Lower lobe of right lung (tissue), 2 donors: Measurements from ENCODE around the gene SLC4A7. TPM values are rescaled to one million over a fixed set of nuclear protein-coding genes. Genes with fewer than 3 reads are reported as not detected.

Experiments
- ATAC-seq, 2 donors: fragments of 200-7000 bp; cut with Tn5 transposase; one replicate each; pipeline ENCODE4 v1.9.1; 2020 to 2022; ENCODE audit warnings: mild to moderate bottlenecking in 2 of 2, moderate library complexity in 2 of 2
- DNase-seq: peaks from one replicate; pipeline ENCODE4 v3.0.0-alpha.2; 2020
- H3K27ac ChIP-seq: fragments of 200-600 bp; one replicate; pipeline ENCODE4 v1.8.0; 2022
- H3K27me3 ChIP-seq: fragments of 200-600 bp; one replicate; pipeline ENCODE4 v1.8.0; 2022; ENCODE audit warnings: low read depth
- H3K36me3 ChIP-seq: fragments of 200-600 bp; one replicate; pipeline ENCODE4 v1.8.0; 2022; ENCODE audit warnings: mild to moderate bottlenecking
- H3K4me1 ChIP-seq: fragments of 200-600 bp; one replicate; pipeline ENCODE4 v1.8.0; 2022
- H3K4me3 ChIP-seq: fragments of 200-600 bp; one replicate; pipeline ENCODE4 v1.8.0; 2022; ENCODE audit warnings: mild to moderate bottlenecking
- H3K9me3 ChIP-seq: fragments of 200-600 bp; one replicate; pipeline ENCODE4 v1.8.0; 2022
- CTCF ChIP-seq: fragments of 200-600 bp; IDR thresholded peaks from one replicate; pipeline ENCODE4 v1.8.0; 2022; ENCODE audit warnings: antibody characterized with exemption, mild to moderate bottlenecking
- intact Hi-C: fragments of 100-400 bp; cut with DNase I; formaldehyde crosslinking; loops from one replicate; pipeline ENCODE4 v1.11.0; 2022
- total RNA-seq: library from RNA; stranded (reverse); fragmentation: NEBNext Ultra II Directional; extraction: Animal tissue kit (Norgen Biotek cat#: 25700); gene quantifications from one replicate; pipeline ENCODE4 v1.2.1, GENCODE V29; 2021
- donor health status: DM: no; HTN: yes; CAD: no; lungs with severe emphysema.

The SLC4A7 gene
- total RNA-seq, 1 donor from 2014 or later, result 17.2 TPM

- intact Hi-C loops, result no loop called here
- H3K27ac ChIP-seq, result no peak overlapping the region
- no peaks in the 10 kb centered on the region for H3K27me3 ChIP-seq
- no peaks in the 10 kb centered on the region for H3K36me3 ChIP-seq
- DNase-seq, result no peak
- H3K4me3 ChIP-seq, result no peak overlapping the region
- H3K9me3 ChIP-seq, result no peaks in the 10 kb centered on the region
- TF ChIP-seq CTCF, result no peak
- H3K4me1 ChIP-seq, result peaks cover 6% of the 10 kb centered on the region
- no peak for ATAC-seq
Observed at GRCh38 chr3:27366062-27366591, 118.1 kb downstream of the SLC4A7 start.

DNA sequence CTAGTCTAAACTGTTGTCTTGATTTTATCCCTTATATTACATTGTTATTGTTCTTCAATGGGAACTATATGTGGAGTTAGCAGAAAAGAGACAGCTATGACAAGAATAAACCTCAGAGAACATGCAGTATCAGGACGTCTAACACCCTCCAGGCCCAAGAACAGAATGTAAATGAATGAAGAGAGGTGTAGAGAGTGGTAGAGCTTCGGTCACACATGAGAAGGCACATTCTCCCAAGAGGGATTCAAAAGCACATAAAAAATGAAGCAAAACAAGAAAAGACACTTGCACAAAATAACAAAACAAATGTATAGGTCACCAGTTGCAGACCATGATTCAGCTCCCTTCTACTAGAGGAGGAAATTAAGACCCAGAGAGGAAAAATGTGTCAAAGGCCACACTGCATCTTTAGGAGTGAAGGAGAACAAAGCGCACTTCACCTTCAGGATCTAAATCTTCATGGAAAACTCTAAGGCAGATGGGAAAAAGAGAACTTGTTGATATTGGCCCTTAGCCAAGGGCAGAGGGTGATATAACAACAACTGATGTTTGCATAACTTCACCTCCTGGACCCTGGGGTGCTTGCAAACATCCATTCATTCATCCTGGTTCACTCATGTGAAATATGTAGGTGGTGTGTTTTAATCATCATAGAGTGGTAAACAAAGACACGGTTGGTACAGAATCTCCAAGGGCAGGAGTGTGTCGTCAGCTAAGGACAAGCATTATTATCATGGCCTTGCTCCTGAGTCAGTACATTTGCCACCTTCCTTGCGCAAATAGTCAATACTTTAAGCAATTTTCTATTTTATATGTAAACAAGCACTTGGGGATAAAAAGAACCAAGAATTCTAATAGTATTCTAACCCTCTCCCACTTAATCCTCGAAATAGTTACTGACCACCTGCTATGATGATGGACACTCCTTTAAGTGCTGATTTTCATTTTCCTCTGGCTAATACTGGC, 123.8 kb downstream of the SLC4A7 start:
- Histone ChIP-seq H3K27ac (no peak overlapping the region), H3K27me3 (no peaks in the 10 kb centered on the region), H3K36me3 (no peaks in the 10 kb centered on the region), H3K4me1 (peaks cover 17% of the 10 kb centered on the region), H3K4me3 (no peak overlapping the region), H3K9me3 (no peaks in the 10 kb centered on the region)
- DNase-seq (no peak), ATAC-seq (peak in 1 of 2 donors; percentile 23)
- TF ChIP-seq CTCF, result no peak
- intact Hi-C loops, result no loop called here

DNA sequence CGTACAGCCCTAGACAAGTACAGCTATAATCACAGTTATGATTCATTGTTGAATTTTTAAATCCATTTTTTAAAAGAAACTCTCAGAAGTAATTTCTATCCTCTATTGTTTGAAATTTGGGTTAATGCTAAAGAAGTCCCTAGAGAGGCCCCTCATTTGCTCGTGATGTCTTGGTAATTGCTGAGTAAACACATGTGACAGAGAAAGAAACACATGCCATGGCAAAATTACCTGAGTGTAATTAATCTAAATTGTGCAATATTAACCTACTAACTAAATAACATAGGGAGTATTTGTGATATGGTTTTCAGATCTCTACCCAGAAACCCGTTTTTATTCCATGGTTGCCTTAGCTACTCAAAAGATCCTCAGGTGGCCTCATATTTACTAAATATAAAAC, 125.8 kb downstream of the SLC4A7 start:
- DNase-seq, result no peak
- intact Hi-C loops, result no loop called here
- H3K27me3 ChIP-seq, result no peaks in the 10 kb centered on the region

GRCh38 chr3:27357665-27358258, 126.4 kb downstream of the SLC4A7 start:
- Histone ChIP-seq H3K27me3 (no peaks in the 10 kb centered on the region), H3K9me3 (no peaks in the 10 kb centered on the region), H3K4me1 (peaks cover 17% of the 10 kb centered on the region), H3K27ac (no peak overlapping the region), H3K36me3 (no peaks in the 10 kb centered on the region), H3K4me3 (no peak overlapping the region)
- ATAC-seq, result peak; percentile 88 to 89
- peak; percentile 65 for TF ChIP-seq CTCF
- intact Hi-C loops, result no loop called here
- no peak for DNase-seq

More for the DNA sequence above, 125.8 kb downstream of the SLC4A7 start:
- peaks cover 17% of the 10 kb centered on the region for H3K4me1 ChIP-seq
- H3K36me3 ChIP-seq, result no peaks in the 10 kb centered on the region
- H3K27ac ChIP-seq, result no peak overlapping the region
- no peak for ATAC-seq
- no peak overlapping the region for H3K4me3 ChIP-seq
- TF ChIP-seq CTCF, result no peak
- H3K9me3 ChIP-seq, result no peaks in the 10 kb centered on the region

DNA sequence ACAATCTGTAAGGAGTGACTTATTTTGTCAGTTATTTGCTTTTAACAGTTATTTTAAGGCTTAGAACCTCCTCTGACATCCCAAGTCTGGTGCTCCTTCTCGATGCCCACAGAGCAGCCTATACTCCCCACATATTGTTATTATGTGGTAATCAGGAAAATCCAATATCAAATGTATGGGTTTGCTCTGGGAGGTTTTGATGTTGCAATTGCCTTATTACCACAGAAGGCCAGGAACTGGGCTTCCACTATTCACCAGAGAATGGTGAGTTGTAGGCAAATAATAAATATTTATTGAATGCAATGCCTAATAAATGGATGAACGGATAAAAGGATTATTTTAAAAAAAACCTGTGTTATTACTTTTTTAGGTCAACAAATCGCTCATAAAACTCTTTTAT, 127.2 kb downstream of the SLC4A7 start:
- no peak for DNase-seq
- Histone ChIP-seq H3K27ac (no peak overlapping the region), H3K36me3 (no peaks in the 10 kb centered on the region), H3K4me1 (peaks cover 17% of the 10 kb centered on the region), H3K9me3 (no peaks in the 10 kb centered on the region), H3K27me3 (no peaks in the 10 kb centered on the region), H3K4me3 (no peak overlapping the region)
- no peak for ATAC-seq
- TF ChIP-seq CTCF, result no peak
- intact Hi-C loops, result no loop called here
